HEK293 (cell line): ENCODE results near the gene DOK5.

Experiments used
- GLI2 ChIP-seq: fragments of 450-650 bp; formaldehyde crosslinking; IDR thresholded peaks from 2 replicates; pipeline ENCODE4; 2017; ENCODE audit warnings: missing biosample characterization, missing genetic modification characterization, low read depth, borderline replicate concordance
- SP7 ChIP-seq: fragments of 450-650 bp; formaldehyde crosslinking; IDR thresholded peaks from 2 replicates; pipeline ENCODE4 v1.5.1; 2016; ENCODE audit warnings: missing biosample characterization, missing genetic modification characterization
- YY1 ChIP-seq: fragments of 450-650 bp; formaldehyde crosslinking; IDR thresholded peaks from 2 replicates; pipeline ENCODE4 v1.5.1; 2018; ENCODE audit warnings: missing biosample characterization, missing genetic modification characterization
- ZEB2 ChIP-seq: fragments of 450-650 bp; formaldehyde crosslinking; IDR thresholded peaks from 2 replicates; pipeline ENCODE4 v1.5.1; 2016; ENCODE audit warnings: missing biosample characterization, missing genetic modification characterization
- ZFP3 ChIP-seq: fragments of 450-650 bp; formaldehyde crosslinking; IDR thresholded peaks from 2 replicates; pipeline ENCODE4 v1.5.1; 2016; ENCODE audit warnings: low read depth, missing biosample characterization, missing genetic modification characterization
- ZNF112 ChIP-seq: fragments of 450-650 bp; formaldehyde crosslinking; IDR thresholded peaks from 2 replicates; pipeline ENCODE4 v1.5.0; 2017; ENCODE audit warnings: missing biosample characterization, missing genetic modification characterization
- ZNF639 ChIP-seq: fragments of 450-650 bp; formaldehyde crosslinking; IDR thresholded peaks from 2 replicates; pipeline ENCODE4 v1.5.1; 2016; ENCODE audit warnings: missing biosample characterization, missing genetic modification characterization
- ZNF660 ChIP-seq: fragments of 450-650 bp; IDR thresholded peaks from 2 replicates; pipeline ENCODE4 v1.5.1; 2018; ENCODE audit warnings: missing biosample characterization, mild to moderate bottlenecking, missing genetic modification characterization
- TF ChIP-seq, protein P1 (sequence below): fragments of 450-650 bp; formaldehyde crosslinking; IDR thresholded peaks from 2 replicates; pipeline ENCODE4 v1.5.1; 2016; ENCODE audit warnings: missing biosample characterization, missing genetic modification characterization

DNA sequence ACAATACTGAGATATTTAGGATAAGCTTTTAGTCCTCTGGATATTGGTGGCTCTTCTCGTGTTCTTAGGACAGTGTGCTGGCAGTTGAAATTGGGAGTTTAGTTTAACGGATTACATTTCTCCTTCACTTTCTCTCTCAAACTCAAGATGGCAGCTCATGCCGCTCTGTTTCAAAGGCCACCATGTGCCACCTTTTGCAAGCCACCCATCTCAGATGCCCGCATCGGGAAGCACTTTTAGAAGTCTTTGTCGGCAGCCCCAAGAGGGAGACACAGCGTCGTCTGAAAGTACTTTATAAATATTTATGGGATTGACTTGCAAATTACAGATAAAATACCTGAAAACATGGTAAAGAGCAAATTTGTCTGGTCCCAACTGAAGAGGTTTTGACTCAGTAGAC lies 73.5 kb downstream of the DOK5 start:
- no peak for TF ChIP-seq ZEB2 (tag by site-specific recombination)
- TF ChIP-seq YY1 = no peak
- TF ChIP-seq, protein P1, sequence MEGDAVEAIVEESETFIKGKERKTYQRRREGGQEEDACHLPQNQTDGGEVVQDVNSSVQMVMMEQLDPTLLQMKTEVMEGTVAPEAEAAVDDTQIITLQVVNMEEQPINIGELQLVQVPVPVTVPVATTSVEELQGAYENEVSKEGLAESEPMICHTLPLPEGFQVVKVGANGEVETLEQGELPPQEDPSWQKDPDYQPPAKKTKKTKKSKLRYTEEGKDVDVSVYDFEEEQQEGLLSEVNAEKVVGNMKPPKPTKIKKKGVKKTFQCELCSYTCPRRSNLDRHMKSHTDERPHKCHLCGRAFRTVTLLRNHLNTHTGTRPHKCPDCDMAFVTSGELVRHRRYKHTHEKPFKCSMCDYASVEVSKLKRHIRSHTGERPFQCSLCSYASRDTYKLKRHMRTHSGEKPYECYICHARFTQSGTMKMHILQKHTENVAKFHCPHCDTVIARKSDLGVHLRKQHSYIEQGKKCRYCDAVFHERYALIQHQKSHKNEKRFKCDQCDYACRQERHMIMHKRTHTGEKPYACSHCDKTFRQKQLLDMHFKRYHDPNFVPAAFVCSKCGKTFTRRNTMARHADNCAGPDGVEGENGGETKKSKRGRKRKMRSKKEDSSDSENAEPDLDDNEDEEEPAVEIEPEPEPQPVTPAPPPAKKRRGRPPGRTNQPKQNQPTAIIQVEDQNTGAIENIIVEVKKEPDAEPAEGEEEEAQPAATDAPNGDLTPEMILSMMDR (tag by site-specific recombination) = no peak
- no peak for TF ChIP-seq ZNF112
- no peak for TF ChIP-seq GLI2 (tag by site-specific recombination)
- no peak for TF ChIP-seq ZNF660 (tag by site-specific recombination)
- TF ChIP-seq SP7 (tag by site-specific recombination) = no peak
- no peak for TF ChIP-seq ZFP3 (tag by site-specific recombination)
- no peak for TF ChIP-seq ZNF639 (tag by site-specific recombination)
